SHP77 (cell line): ENCODE measurements around the gene ROBO1.
A peak's percentile ranks its signal among the peaks of the same experiment; 100 is the strongest.

Source experiments
- DNase-seq, 2 experiments: peaks; one replicate each; lab custom pipeline; 2025; lab: John Stamatoyannopoulos, UW

Gene ROBO1

DNA sequence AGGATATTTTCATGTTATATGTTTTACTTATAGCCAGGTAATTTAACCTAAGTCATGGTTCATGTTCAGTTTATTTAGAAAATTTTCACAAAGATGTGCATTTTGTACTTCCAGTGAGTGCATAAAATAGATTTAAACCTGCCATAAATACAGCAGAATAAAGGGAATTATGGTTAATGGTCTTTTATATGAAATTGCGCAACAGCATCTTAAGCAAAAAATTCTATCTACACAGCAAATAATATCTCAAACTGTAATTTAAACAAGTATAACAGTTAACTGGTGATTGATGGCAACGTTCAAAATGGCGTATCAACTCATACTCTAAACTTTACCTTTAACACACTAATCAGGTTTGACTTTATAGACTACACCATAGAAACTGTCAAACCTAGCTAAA is 97.6 kb downstream of the ROBO1 start:
- DNase-seq = no peak

DNA sequence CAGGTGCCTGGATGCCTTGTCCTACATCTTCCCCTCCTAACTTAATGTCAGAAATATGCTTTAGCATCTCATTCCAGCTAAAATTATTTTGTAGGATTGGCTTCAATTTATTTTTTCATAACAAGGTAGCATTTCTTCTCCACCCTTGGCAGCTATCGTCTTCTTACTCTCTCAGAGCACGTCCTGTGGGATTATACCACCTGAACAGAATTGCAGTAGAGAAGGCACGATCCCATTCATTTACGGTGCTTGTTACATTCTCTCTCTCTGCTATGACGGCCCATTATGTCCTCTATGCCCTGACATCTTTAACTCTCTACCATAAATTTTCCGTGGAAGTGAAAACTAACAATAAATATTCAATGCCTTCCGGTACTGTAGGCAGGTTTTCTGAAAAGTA is 103.3 kb downstream of the ROBO1 start:
- DNase-seq = no peak

DNA sequence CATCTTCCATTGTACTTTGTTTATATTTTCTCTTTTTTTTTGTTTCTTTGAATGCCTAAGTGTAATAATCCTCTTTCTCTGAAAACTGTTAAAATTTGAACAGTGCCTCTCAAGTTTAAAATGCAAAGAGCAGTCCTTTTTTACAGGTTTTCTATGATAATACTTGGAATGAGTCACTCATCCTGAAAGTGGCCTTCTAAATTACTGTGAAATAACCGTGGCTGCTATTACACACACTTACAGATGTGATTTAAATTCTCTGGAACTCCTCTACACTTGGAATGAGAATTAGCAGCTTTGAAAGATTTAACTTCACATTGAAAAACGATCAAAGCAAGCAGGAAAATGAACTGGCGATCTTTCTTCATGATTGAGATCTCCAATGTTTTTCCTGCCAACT is 105.9 kb downstream of the ROBO1 start:
- DNase-seq = no peak

DNA sequence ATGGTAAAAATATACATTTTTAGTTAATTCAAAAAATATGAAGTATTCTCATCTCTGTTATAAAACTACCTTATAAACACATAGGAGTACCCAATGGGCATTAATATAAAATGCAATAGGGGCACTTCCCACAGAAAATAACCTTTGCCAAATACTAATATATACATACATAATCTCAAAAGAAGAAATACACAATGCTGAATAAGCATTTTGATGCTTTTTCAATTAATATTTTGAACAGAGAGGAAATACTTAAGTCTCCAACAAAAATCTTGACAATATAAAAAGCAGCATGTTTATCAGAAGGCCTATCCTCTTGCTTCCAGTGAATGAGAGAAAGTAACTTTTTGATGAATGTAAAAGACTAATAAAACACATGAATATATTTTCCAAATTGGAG is 110.7 kb downstream of the ROBO1 start:
- DNase-seq = no peak

- no peak for DNase-seq
These were observed 113.8 kb downstream of the ROBO1 start for GRCh38 chr3:79654019-79654418.

DNA sequence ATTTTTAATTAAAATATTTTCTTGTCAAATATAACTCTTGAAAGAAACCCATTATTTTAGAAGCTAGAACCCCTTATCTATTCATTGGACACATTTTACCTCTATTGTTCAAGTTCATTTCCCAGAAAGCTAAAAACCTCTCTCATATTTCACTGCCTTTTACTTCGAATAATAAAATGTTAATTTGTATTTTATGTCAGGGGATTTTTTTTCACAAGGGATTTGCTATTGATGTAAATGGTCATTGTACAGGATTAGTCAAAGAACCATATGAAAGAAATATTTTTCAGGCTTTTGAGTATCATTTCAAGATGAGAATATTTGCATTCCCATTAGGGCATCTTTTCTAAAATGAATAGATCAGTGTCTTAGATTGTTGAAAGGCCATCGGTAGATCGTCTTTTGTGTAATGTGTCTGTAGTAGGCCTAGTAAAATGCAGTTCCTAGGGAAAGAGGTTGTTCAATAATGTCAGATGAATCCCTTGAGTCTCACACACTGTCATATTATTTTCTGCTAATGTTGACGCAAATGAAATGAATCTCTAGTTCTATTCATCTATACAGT is 114.5 kb downstream of the ROBO1 start:
- DNase-seq = no peak

DNA sequence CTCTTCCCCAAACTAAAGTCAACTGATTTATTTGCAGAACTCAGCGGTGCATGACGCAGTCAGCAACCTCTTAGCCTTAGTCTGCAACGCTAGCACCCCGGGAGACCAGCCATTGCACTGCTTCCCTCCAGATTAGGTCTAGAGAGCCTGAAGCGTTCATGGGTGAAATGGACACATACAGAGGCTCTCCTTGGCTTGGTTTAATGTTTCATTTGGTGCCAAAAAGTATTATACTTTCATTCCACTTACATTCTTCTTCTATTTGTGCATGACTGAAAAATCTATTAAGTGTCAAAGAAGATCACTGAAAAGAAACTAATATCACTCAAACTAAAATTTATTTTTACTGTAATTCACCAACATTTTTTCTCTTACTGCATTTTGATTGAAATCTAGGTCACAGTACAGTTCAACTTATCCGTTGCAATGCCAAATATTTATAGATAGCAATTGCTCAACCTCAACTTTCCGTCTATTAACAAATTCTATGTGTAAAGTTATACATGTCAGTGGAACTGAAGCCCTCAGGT is 116.2 kb downstream of the ROBO1 start:
- peak; percentile 77 to 87 for DNase-seq

GRCh38 chr3:79639855-79640254 is 127.9 kb downstream of the ROBO1 start:
- no peak for DNase-seq

GRCh38 chr3:79636372-79636771 is 131.4 kb downstream of the ROBO1 start:
- DNase-seq = no peak

GRCh38 chr3:79632842-79633241 is 135.0 kb downstream of the ROBO1 start:
- DNase-seq = no peak

DNA sequence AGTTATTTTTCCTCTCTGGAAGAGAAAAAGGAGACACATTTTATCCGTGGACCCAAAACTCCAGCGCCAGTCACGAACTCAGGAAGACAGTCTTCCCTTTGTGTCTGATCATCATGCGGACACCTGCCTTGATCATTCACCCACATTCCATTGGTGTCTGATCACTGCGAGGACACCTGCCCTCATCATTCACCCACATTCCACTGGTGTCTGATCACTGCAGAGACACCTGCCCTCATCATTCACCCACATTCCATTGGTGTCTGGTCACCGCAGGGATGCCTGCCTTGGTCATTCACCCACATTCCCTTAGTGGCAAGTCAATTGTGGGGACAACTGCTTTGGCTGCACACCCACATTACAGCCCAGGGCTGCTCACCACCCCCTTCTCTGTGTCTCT is 148.9 kb downstream of the ROBO1 start:
- no peak for DNase-seq

DNA sequence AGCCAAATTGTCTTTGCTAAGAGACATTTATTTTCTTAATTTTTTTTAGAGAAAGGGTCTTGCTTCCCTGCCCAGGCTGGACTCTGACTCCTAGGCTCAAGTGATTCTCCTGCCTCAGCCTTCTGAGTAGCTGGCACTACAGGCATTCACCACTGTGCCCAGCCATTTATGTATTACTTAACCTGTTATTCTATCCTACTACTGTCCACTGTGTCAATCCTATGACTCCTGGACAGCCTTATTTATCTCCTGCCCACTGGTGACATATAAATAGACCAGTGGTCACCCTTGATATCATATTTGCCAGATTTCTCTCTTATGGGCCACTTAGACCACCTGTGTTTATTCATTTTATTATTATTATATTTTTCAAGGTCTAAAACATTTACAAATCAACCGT is 161.4 kb downstream of the ROBO1 start:
- DNase-seq = no peak

GRCh38 chr3:79604681-79605080 is 163.1 kb downstream of the ROBO1 start:
- DNase-seq = no peak

DNA sequence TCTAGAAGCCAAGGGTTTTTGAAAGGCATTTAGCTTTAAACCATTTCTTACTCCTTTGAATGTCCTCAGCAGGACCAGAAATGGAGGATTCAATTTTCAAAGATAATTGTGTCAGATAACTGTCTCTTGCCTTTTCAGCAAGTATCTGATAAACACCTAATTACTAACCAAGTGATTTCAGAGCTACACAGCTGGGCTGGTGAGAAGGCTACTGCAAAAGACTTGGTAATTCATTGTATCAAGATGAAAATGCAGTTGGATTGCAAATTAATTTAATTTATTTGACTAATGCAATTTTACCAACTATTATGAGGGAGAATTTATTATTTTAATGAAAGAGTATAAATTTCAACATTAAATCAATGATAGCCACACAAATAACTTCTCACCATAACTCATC is 165.4 kb downstream of the ROBO1 start:
- DNase-seq = no peak

DNA sequence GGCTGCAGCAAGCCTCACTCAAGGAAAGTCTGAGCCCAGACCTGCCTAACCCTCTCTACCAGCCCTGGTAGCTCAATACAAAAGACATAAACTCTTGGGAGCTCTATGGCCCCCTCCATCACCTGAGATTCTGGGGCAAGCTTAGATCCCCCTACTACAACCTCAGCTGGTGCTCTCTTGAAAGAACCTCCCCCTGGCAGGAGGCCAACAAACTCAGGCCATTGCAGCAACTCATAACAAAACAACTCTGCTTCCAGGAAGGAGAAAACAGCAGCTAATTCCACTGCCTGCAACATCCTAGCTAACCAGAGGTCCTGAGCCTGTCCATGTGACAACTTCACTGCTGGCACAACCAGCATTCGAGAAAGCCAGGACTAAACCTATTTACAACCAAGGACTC is 169.2 kb downstream of the ROBO1 start:
- DNase-seq = peak; percentile 94

DNA sequence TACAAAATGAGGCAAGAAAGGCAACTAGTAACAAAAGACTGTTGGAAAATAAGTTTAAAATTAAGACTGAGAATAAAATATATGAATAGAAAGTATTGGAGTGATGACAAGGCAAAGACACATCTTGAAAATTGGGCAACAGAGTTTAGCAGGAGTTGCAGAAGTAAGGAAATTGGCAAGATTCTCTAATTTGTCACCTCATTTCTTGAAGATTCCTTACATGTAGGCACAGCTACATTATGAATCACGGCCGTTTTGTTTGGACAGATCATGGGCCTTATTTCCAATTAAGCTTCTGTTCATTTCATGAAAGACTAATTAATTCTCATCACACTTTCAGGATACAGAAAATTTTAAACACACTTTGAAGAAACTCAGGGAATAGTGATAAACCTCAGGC is 170.1 kb downstream of the ROBO1 start:
- DNase-seq = no peak

- peak in 1 of 2 experiments; percentile 43 for DNase-seq
These were observed 180.6 kb downstream of the ROBO1 start for GRCh38 chr3:79587150-79587549.

- no peak for DNase-seq
These were observed 181.6 kb downstream of the ROBO1 start for GRCh38 chr3:79586232-79586631.

DNA sequence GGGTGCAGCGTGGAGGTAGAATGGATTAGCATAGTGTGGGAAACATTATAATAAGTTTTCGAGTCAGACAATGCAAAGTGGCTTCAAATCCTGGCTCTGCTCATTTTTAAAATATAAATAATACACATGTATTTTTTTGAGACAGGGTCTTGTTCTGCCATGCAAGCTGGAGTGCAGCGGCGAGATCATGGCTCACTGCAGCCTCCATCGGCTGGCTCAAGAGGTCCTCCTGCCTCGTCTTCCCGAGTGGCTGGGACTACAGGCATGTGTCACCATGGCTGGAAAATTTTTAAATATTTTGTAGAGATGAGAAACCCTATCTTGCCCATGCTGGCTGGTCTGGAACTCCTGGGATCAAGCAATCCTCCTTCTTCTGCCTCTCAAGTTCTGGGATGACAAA is 194.9 kb downstream of the ROBO1 start:
- DNase-seq = no peak

GRCh38 chr3:79568938-79569337 is 198.9 kb downstream of the ROBO1 start:
- no peak for DNase-seq

DNA sequence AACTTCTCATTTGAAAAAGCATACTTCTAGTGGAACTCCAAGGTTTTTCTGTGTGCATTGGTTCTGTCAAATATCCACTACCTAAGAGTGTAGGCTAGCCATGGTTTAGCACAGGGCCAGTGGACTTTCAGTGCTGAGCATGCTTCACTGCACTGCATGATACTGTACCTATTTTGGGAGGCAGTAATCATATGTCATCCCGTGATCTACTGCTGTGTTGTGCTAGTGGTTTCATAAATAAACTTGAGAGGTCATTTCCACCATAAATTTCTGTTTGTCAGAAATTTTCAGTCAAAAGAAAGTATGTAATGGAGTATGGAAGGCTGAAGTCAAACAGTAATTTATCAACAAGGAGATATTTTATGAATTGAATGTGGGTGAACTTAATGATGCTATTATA is 203.6 kb downstream of the ROBO1 start:
- DNase-seq = peak; percentile 22 to 27

DNA sequence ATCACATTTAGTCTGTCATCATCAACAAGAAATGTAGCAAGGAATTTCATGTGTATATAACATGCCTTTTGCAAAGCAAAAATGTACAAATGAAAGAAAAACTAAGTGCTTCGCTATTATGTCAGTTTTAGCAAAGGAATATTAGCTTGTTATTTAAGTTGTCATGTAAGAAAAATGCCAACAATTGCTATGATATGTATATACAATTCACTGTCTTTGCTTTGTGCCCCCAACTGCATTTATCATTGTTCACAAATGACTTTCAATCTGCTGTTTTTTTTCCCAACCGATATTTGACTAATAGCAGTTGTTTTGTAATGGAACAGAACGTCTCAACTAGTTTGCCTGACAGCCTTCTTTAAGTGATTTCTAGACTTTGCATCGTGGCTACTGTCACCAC is 207.1 kb downstream of the ROBO1 start:
- no peak for DNase-seq

DNA sequence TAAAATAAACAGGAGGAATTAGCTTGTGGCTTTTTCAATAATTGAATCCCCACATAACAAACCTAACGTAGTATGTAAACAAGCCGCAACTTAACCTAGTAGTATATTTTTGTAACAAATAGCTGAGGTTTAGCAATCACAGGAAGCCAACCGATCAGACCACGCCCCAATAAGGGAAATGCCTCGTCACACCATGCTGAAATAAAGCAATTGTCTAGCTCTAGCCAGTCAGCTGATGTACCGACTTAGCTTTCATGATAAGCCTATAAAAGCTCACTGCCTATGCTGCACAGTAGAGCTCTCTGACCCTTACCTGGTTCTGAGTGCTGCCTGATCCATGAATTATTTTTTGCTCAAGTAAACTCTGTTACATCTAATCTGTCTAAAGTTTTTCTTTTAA is 208.9 kb downstream of the ROBO1 start:
- DNase-seq = no peak

GRCh38 chr3:79555655-79556054 is 212.1 kb downstream of the ROBO1 start:
- DNase-seq = no peak

DNA sequence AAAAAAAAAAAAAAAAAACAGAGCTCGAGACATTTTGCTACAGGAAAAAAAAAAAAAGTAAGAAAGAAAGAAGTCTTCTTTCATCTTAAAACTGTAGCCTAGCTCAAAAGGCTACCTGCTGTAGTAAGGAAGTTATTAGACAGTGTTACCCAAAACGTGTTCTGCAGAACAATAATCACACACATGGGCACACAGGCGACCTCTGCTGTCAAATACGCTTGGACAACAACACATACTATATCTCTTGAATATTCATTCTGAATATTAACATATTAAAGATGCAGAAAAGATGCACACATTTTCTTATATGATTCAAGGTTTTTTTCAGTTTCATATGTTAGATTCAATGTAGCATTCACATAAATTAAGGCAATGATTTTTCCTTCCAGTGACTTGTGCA is 215.8 kb downstream of the ROBO1 start:
- no peak for DNase-seq
